ENCODE measurements around the gene OASL. TPM values are rescaled to one million over a fixed set of nuclear protein-coding genes. Genes with fewer than 3 reads are reported as not detected.

Gene OASL
- total and polyA plus RNA-seq, 2 of the 4 experiments (the other 2 are of a cell fraction): under 0.01 to 0.05 TPM

DNA sequence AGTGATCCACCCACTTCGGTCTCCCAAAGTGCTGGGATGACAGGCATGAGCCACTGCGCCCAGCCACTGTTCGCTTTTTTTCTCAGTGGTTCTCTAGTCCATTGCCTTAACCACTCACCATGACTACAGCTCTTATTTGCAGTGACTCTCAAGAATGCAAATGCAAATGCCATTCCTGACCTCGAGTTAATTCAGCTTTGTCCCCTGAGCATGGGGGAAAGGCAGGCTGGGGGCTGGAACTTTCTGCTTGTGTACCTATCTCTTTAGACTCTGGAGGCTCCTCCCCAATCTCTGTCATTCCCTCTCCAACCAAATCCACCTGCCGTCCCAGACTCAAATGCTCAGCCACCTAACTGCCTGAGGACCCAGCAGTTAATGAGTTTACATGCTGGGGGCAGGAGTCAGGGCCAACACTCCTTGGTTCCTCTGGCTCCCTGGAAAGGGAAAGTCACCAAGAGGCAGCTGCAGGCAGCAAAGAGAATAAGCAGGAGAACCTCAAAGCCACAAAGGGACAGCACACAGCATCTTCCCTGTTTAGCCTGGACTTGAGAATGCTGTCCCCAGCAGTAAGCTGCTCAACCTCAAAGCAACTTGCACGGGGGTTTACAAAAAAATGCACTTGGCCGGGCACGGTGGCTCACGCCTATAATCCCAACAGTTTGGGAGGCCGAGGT lies 66.0 kb downstream of the OASL start (continued):
- TF ChIP-seq MXI1 (IDR thresholded peaks at IDR 0.05; ENCODE audit: borderline replicate concordance, low read depth, low read length): no peak

DNA sequence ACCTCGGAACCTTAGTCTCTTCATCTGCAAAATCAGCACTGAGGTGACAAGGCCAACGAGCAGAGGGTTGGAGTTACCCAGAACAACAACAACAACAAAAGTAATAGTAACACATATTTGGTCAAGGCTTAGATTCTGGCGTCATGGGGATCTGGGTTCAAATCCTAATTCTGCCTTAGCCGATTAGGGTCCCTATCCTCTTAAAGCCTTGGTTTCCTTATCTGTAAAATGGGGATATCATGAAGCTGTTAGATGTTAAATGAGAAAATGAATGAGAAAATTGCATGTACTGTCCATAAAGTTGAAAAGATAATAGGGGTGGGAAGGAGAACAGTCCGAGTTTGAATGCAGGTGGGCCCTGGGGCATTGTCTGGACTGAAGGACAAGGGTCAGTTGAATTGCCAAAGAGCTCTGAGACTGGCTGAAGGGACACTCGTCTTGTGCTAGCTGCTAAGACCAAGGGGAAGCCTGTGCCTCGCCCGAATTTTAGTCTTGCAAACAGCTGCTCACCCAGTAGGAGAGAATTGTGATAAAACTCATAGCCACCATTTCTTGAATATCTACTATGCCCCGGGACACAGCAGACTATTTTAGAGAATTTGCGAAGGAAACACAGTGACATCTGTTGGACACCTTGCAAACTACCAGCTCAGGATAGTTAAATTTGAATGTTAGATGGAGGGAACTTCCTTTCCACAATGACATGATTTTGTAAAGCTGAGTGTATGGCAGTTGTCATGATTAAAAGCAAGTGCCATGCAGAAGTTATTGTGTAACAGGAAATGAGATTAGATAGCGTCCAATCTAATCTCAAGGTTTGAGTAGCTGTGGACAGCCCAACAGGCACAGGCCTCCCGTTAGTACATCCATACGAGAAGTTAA lies 67.5 kb downstream of the OASL start:
- intact Hi-C loops (cut with micrococcal nuclease) (loop anchor here (1.0 to 5.0 kb wide), 4 partner anchors 233 to 388 kb away; partner anchors contain the start of gene UNC119B), in situ Hi-C loops (cut with MboI; ENCODE audit: low sequenced_read_pairs) (loop anchor here (5.0 kb wide), 1 partner anchor 389 kb away; the partner anchor contains the start of gene POP5), dilution Hi-C loops (cut with HindIII; ENCODE audit: low sequenced_read_pairs, unreplicated experiment) (no loop called here)
- Histone ChIP-seq H2BK5ac (ENCODE audit: low read depth, low read length, poor library complexity, severe bottlenecking) (no peak overlapping the region), H3K14ac (replicated peaks; ENCODE audit: low read depth, low read length) (no peak overlapping the region), H3K36me3 (ENCODE audit: control insufficient read depth, insufficient read depth, low read length) (no peaks in the 10 kb centered on the region), H4K8ac (ENCODE audit: low read depth in 2 of 2, low read length in 2 of 2) (no peak overlapping the region), H4K91ac (ENCODE audit: insufficient read depth, low read depth, low read length) (no peak overlapping the region), H3K4me2 (ENCODE audit: low read depth, low read length) (no peak overlapping the region), H3K9ac (ENCODE audit: low read depth, low read length) (no peak overlapping the region), H3K56ac (ENCODE audit: extremely low read depth, insufficient read depth, low read length) (no peak overlapping the region), H3K9me3 (ENCODE audit: control insufficient read depth, insufficient read depth, low read length) (no peaks in the 10 kb centered on the region), H3K27ac (ENCODE audit: insufficient read depth, low read length) (no peak overlapping the region), H4K5ac (ENCODE audit: low read depth, low read length) (no peak overlapping the region), H3K79me1 (ENCODE audit: low read depth in 1 of 2, low read length in 2 of 2) (no peaks in the 10 kb centered on the region), H2BK20ac (ENCODE audit: low read depth, low read length) (no peak overlapping the region), H2BK120ac (ENCODE audit: low read depth, low read length) (no peak overlapping the region), H3K18ac (ENCODE audit: low read depth, low read length) (no peak overlapping the region), H2AK9ac (replicated peaks; ENCODE audit: low read depth, low read length, poor library complexity) (no peak overlapping the region), H3K4me3 (ENCODE audit: insufficient read depth, low read depth, low read length) (no peak overlapping the region), H2AFZ (replicated peaks; ENCODE audit: low read length, poor library complexity) (no peak overlapping the region), H3K4me1 (ENCODE audit: control insufficient read depth, insufficient read depth, low read length) (no peaks in the 10 kb centered on the region), H3K23ac (ENCODE audit: low read depth, low read length) (no peak overlapping the region), H2AK5ac (ENCODE audit: low read depth, low read length) (no peak overlapping the region), H2BK15ac (ENCODE audit: low read depth, low read length) (no peak overlapping the region), H3K4ac (ENCODE audit: low read depth, low read length) (no peak overlapping the region), H4K20me1 (ENCODE audit: insufficient read depth, low read length) (no peaks in the 10 kb centered on the region), H3K27me3 (ENCODE audit: control insufficient read depth, insufficient read depth, low read length) (peaks cover 14% of the 10 kb centered on the region; the same call in 1 of the 2 replicates), H3K9me1 (ENCODE audit: insufficient read depth, low read length) (no peaks in the 10 kb centered on the region)
- 41% methylated on average over 4 of the region's 13 CpGs; no CpG with 5 or more reads in 1 of the 2 experiments for WGBS, 2 experiments (ENCODE audit: extremely low coverage in 2 of 2, insufficient read length in 1 of 2)
- CTCF ChIA-PET: interaction anchor here (0.5 to 1.6 kb wide), 23 partner anchors 9 to 455 kb away, joined by 3 to 11 read pairs (median 4); no protein-coding TSS in a partner anchor
- peak; percentile 68 for TF ChIP-seq SMC3 (IDR thresholded peaks at IDR 0.05; ENCODE audit: low read depth, low read length)
- TF ChIP-seq MAZ (IDR thresholded peaks at IDR 0.05; ENCODE audit: borderline replicate concordance, low read depth, low read length): no peak
- no peak for TF ChIP-seq FOS (IDR thresholded peaks at IDR 0.05; ENCODE audit: low read depth, low read length)
- no peak for TF ChIP-seq MXI1 (IDR thresholded peaks at IDR 0.05; ENCODE audit: borderline replicate concordance, low read depth, low read length)
- TF ChIP-seq CHD1 (IDR thresholded peaks at IDR 0.05; ENCODE audit: low read depth, low read length): no peak
- TF ChIP-seq RAD21 (IDR thresholded peaks at IDR 0.05; ENCODE audit: low read length): peak; percentile 79
- TF ChIP-seq, protein P1, sequence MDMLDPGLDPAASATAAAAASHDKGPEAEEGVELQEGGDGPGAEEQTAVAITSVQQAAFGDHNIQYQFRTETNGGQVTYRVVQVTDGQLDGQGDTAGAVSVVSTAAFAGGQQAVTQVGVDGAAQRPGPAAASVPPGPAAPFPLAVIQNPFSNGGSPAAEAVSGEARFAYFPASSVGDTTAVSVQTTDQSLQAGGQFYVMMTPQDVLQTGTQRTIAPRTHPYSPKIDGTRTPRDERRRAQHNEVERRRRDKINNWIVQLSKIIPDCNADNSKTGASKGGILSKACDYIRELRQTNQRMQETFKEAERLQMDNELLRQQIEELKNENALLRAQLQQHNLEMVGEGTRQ (IDR thresholded peaks at IDR 0.05; ENCODE audit: low read depth, low read length): no peak
- TF ChIP-seq CEBPB (IDR thresholded peaks at IDR 0.05; ENCODE audit: low read depth, low read length): 0 out of 2 replicates have a peak, but pooled peaks have one; percentile 9
- TF ChIP-seq CTCF (conservative IDR thresholded peaks at IDR 0.05; ENCODE audit: low read depth, low read length): peak; percentile 84
- TF ChIP-seq BHLHE40 (IDR thresholded peaks at IDR 0.05; ENCODE audit: low read depth, low read length): no peak
- BruUV-seq (replicated peaks): no TSS peak
- ATAC-seq (ENCODE audit: low read depth) (peak; percentile 92), DNase-seq (peak; percentile 63)
- POLR2A ChIA-PET (ENCODE audit: unreplicated experiment): no interaction called here

Data from IMR-90 (cell line).